Measurements from ENCODE around the gene PKDCC. TPM values are rescaled to one million over a fixed set of nuclear protein-coding genes. Genes with fewer than 3 reads are reported as not detected.
A peak's percentile ranks its signal among the peaks of the same experiment; 100 is the strongest.

Gene PKDCC
- total and polyA plus RNA-seq, 2 experiments from 2014 or later = 270 to 278 TPM

DNA sequence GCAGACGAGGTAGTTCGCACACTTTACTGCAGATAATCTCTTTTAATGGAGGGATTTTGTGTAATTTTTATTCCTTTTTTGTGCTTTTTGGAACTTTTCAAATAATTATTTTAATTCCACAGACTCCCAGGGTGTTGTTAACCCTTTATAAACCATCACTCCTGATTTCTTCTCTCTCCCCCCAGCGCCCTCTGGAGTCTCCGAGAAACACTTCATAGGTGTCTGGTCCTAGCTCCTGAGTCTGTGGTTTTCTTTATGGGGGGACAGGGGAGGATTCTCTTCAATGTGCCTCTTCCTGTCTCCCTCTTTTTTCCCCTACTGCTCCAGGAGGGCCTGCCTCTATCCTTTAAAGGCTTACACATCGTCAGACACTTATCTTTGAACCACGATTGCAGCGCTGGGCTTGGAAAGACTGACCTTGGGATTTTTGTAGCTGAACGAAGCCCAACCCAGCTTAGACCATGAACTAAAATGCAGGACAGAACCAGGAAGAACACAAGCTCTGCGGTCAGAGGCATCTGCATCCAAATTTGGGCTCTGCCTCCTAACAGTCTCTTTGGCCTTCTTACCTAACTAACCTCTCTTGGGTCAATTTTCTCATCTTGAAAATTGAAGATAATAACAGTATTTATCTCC, 7.1 kb upstream of the PKDCC start:
- Histone ChIP-seq H3K36me3 (replicated peaks; ENCODE audit: insufficient read depth, low read depth) (no peaks in the 10 kb centered on the region), H3K4me1 (ENCODE audit: insufficient read depth) (peaks cover 18% of the 10 kb centered on the region), H3K4me2 (no peak overlapping the region), H3K4me3 (no peak overlapping the region), H4K20me1 (ENCODE audit: insufficient read depth, poor library complexity, severe bottlenecking) (no peaks in the 10 kb centered on the region), H3K9me3 (ENCODE audit: low read depth) (no peaks in the 10 kb centered on the region), H3K27ac (no peak overlapping the region), H2AFZ (no peak overlapping the region), H3K79me2 (no peaks in the 10 kb centered on the region), H3K27me3 (no peaks in the 10 kb centered on the region), H3K9me2 (replicated peaks; ENCODE audit: insufficient read depth) (no peaks in the 10 kb centered on the region)
- TF ChIP-seq, protein P1, sequence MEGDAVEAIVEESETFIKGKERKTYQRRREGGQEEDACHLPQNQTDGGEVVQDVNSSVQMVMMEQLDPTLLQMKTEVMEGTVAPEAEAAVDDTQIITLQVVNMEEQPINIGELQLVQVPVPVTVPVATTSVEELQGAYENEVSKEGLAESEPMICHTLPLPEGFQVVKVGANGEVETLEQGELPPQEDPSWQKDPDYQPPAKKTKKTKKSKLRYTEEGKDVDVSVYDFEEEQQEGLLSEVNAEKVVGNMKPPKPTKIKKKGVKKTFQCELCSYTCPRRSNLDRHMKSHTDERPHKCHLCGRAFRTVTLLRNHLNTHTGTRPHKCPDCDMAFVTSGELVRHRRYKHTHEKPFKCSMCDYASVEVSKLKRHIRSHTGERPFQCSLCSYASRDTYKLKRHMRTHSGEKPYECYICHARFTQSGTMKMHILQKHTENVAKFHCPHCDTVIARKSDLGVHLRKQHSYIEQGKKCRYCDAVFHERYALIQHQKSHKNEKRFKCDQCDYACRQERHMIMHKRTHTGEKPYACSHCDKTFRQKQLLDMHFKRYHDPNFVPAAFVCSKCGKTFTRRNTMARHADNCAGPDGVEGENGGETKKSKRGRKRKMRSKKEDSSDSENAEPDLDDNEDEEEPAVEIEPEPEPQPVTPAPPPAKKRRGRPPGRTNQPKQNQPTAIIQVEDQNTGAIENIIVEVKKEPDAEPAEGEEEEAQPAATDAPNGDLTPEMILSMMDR (IDR thresholded peaks at IDR 0.05; ENCODE audit: poor library complexity) = peak; percentile 20
- TF ChIP-seq EZH2 (IDR thresholded peaks at IDR 0.05; ENCODE audit: borderline replicate concordance) (no peak), EZH2phosphoT487 (IDR thresholded peaks at IDR 0.05; ENCODE audit: low read depth, severe bottlenecking, unreplicated experiment) (no peak)
- WGBS (ENCODE audit: low lambda C conversion rate, missing lambda C conversion rate) = 44% methylated on average over 9 of the region's 9 CpGs
- DNase-seq (ENCODE audit: low spot score) = no peak

DNA sequence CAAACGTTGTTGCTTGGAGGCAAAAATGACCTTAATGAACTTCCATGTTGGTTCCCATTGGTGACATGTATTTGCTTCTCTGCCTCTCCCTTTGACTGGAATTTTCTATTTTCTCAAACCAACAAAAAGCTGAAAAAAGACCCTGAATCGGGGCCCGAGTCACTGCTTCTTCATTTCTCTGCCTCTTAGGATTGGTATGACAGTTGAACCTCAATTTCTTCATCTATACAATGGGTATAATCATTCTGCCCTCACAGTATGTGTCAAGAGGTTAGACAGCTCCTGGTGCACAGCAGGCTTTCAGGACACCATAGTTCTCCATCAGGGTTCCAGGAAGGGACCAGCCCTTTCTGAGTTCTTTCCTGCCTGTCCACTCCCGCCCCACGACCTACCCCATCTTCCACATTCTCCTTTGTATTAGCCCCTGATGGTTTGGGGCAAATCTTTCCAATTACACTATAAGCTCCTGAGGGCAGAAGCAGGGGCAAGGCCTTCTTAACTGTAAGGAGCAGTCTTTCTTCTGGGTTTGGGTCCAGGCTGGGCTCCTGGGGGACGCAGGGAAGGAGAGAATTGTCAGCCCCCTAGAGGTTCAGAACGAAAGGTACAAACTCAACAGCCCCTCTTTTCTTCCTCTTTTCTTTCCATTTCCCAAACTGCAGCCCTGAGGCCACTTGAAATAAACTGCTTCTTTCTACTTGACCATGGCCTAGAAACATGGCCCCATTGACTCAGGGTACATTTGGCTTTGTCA, 6.3 kb upstream of the PKDCC start:
- no peaks in the 10 kb centered on the region for H4K20me1 ChIP-seq (ENCODE audit: insufficient read depth, poor library complexity, severe bottlenecking)
- TF ChIP-seq EZH2phosphoT487 (IDR thresholded peaks at IDR 0.05; ENCODE audit: low read depth, severe bottlenecking, unreplicated experiment) = no peak
- TF ChIP-seq, protein P1 (IDR thresholded peaks at IDR 0.05; ENCODE audit: poor library complexity) = no peak
- TF ChIP-seq EZH2 (IDR thresholded peaks at IDR 0.05; ENCODE audit: borderline replicate concordance) = no peak
- no peaks in the 10 kb centered on the region for H3K9me2 ChIP-seq (replicated peaks; ENCODE audit: insufficient read depth)
- no peak overlapping the region for H2AFZ ChIP-seq
- H3K27ac ChIP-seq = no peak overlapping the region
- no peaks in the 10 kb centered on the region for H3K79me2 ChIP-seq
- no peak overlapping the region for H3K4me3 ChIP-seq
- 83% methylated on average over 7 of the region's 7 CpGs for WGBS (ENCODE audit: low lambda C conversion rate, missing lambda C conversion rate)
- H3K9me3 ChIP-seq (ENCODE audit: low read depth) = no peaks in the 10 kb centered on the region
- H3K4me2 ChIP-seq = no peak overlapping the region
- H3K27me3 ChIP-seq = no peaks in the 10 kb centered on the region
- no peaks in the 10 kb centered on the region for H3K36me3 ChIP-seq (replicated peaks; ENCODE audit: insufficient read depth, low read depth)
- peaks cover 26% of the 10 kb centered on the region for H3K4me1 ChIP-seq (ENCODE audit: insufficient read depth)
- no peak for DNase-seq (ENCODE audit: low spot score)

DNA sequence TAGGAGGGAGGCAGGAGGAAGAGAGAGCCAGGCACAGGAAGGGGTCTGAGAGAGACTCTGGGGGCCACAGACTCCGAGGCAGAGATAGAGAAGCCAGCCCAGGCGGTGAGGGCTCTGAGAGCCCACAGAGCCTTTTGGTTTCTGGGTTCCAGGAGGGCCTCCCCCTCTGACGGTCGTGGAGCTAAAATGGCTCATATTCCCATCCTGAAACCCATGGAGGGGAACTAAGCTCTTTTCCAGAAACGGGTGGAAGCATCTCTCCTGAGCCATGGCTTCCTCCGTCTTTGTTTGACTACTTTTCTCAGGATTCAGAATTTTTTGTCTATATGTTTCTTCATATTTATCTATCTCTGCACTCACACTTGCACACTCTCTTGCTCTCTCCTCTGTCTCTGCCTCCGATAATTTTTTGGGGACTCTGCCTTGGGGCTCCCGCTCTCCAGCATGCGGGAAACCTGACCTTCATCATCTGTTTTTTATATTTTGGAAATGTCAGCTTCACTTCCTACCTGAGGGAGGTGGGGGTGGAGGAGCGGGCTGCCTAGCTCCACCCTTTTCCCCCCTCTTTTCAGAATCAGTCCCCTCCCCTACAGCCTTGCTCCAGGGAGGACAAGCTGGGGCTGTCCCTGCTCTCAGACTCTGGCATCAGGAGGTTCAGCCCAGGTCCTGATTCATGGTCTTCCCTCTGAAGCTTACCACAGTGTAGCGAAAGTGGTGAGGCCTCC, 5.0 kb upstream of the PKDCC start:
- no peaks in the 10 kb centered on the region for H3K36me3 ChIP-seq (replicated peaks; ENCODE audit: insufficient read depth, low read depth)
- no peaks in the 10 kb centered on the region for H3K79me2 ChIP-seq
- no peak overlapping the region for H2AFZ ChIP-seq
- H3K9me3 ChIP-seq (ENCODE audit: low read depth) = no peaks in the 10 kb centered on the region
- H3K4me3 ChIP-seq = no peak overlapping the region
- no peaks in the 10 kb centered on the region for H3K27me3 ChIP-seq
- H4K20me1 ChIP-seq (ENCODE audit: insufficient read depth, poor library complexity, severe bottlenecking) = no peaks in the 10 kb centered on the region
- DNase-seq (ENCODE audit: low spot score) = no peak
- H3K4me1 ChIP-seq (ENCODE audit: insufficient read depth) = peaks cover 28% of the 10 kb centered on the region
- WGBS (ENCODE audit: low lambda C conversion rate, missing lambda C conversion rate) = 91% methylated on average over 11 of the region's 11 CpGs
- no peak overlapping the region for H3K27ac ChIP-seq
- TF ChIP-seq EZH2phosphoT487 (IDR thresholded peaks at IDR 0.05; ENCODE audit: low read depth, severe bottlenecking, unreplicated experiment) = no peak
- TF ChIP-seq, protein P1 (IDR thresholded peaks at IDR 0.05; ENCODE audit: poor library complexity) = no peak
- H3K4me2 ChIP-seq = no peak overlapping the region
- H3K9me2 ChIP-seq (replicated peaks; ENCODE audit: insufficient read depth) = no peaks in the 10 kb centered on the region
